ENCODE measurements around the gene GNB1L.

DNA sequence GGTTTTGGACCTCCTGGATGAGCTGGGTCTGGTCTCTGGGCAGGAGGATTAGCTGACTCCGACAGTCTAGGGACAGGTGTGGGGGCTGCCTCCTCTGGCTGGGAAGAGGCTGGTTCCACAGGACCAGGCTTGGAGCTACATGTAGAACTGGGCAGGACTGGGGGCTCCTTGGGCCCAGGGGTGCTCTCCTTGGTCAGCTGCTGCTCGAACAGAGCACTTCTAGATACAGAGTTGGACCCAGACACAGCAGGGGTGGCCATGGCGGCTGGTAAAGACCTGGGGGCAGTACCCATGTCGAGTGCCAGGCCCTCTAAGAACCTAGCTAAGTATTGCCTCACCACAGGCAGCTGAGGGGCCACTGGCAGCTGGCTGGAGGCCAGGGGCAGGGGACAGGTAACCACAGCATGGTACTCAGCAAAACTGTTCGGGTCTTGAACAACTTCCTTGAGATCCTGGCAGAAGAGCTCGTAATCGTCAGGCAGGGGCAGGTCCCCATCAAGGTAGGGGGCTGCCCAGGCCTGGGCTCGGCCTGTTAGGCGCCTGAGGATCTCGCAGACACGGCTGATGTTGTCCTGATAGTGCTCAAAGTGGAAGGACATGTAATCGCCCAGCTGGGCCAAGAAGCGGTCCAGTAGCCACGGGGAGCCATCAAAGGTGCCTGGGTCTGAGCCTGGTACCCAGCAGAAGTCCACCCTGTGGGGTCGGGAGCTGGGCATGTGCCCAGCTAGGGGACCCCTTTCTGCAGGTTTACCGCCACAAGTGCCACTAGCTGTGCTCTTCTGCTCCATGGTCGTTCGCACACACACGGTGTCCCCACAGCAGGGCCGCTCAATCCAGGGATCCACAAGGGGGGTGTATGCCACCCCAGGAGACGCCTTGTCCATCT is 3.1 kb downstream of the GNB1L start:
- TF ChIP-seq, protein P1, sequence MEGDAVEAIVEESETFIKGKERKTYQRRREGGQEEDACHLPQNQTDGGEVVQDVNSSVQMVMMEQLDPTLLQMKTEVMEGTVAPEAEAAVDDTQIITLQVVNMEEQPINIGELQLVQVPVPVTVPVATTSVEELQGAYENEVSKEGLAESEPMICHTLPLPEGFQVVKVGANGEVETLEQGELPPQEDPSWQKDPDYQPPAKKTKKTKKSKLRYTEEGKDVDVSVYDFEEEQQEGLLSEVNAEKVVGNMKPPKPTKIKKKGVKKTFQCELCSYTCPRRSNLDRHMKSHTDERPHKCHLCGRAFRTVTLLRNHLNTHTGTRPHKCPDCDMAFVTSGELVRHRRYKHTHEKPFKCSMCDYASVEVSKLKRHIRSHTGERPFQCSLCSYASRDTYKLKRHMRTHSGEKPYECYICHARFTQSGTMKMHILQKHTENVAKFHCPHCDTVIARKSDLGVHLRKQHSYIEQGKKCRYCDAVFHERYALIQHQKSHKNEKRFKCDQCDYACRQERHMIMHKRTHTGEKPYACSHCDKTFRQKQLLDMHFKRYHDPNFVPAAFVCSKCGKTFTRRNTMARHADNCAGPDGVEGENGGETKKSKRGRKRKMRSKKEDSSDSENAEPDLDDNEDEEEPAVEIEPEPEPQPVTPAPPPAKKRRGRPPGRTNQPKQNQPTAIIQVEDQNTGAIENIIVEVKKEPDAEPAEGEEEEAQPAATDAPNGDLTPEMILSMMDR (IDR thresholded peaks at IDR 0.05 in 2 of 3, conservative IDR thresholded peaks at IDR 0.05 in 1 of 3; ENCODE audit: control insufficient read depth in 2 of 3, extremely low read depth in 1 of 3, insufficient read depth in 1 of 3, low read depth in 3 of 3, low read length in 3 of 3): no peak
- TF ChIP-seq PAX5 (IDR thresholded peaks at IDR 0.05; ENCODE audit: borderline replicate concordance, low read depth, low read length) (no peak), CEBPB (IDR thresholded peaks at IDR 0.05; ENCODE audit: borderline replicate concordance in 1 of 2, low read depth in 2 of 2, low read length in 2 of 2) (no peak), POLR2AphosphoS5 (IDR thresholded peaks at IDR 0.05; ENCODE audit: low read length) (no peak), DPF2 (IDR thresholded peaks at IDR 0.05) (no peak), E2F8 (IDR thresholded peaks at IDR 0.05; ENCODE audit: low read depth, partially characterized antibody) (no peak), SP1 (IDR thresholded peaks at IDR 0.05; ENCODE audit: low read depth, low read length) (no peak), BMI1 (IDR thresholded peaks at IDR 0.05; ENCODE audit: borderline replicate concordance) (no peak), RFX5 (IDR thresholded peaks at IDR 0.05; ENCODE audit: low read depth, low read length) (no peak), POLR2A (IDR thresholded peaks at IDR 0.05; ENCODE audit: low read depth, low read length) (no peak)

Data from GM12878 (cell line).